ENCODE results near the gene EIF2A.
"Not testable (repeated sequence)": the region's sequence is repeated elsewhere in the genome, so short reads cannot be mapped to it uniquely, and the experiment has no call there.

EIF2A gene

GRCh38 chr3:150602426-150603152, 56.0 kb downstream of the EIF2A start:
- peak in 1 of 14 donors; percentile 21 for DNase-seq

GRCh38 chr3:150603153-150603979, 56.8 kb downstream of the EIF2A start, which contains the start of gene SELENOT:
SELENOT (plus strand) TSS chr3:150603321; CDS start chr3:150603363, 42 bp downstream.
- peak; percentile 82 to 97 (median 94) for DNase-seq

- DNase-seq: peak in 6 of 14 donors; percentile 39 to 69 (median 56)
Measured at GRCh38 chr3:150603980-150604319, 57.4 kb downstream of the EIF2A start.

GRCh38 chr3:150605998-150606641, 59.5 kb downstream of the EIF2A start:
- DNase-seq: no peak

DNA sequence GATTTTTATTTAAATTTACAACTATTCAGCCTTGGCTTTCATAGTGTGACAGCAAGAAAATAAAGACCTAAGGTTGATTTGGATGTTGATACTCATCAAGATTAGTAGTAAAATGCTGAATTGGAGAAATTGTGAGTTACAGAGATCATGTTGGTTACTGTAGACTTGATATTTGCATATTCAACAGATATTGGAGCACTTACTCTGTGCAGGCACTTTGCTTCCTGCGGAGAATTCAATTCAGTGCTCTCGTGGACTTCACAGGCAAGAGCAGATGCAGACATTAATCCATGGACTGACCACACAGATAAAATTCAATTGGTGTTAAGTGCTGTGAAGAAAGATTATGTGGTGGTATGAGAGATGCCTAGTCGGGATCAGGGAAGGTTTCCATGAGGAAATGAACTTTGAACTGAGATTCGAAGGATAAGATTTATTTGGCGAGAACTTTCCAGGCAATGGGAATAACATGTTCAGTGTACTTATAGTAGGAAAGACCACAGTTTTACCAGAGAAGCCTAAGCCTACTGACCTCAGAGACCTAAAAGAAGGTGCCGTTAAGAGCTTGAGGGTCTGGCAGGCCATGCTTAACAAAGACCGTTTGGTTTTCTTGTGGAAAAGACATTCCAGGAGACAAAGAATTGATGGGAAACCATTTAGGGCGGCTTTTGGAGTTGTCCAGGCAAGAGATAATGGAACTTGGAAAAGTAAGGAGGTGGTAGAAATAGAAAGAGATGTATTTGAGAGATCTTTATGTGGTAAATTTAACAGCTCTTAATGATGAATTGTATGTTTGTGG, 60.9 kb downstream of the EIF2A start:
- DNase-seq: no peak

- DNase-seq: no peak
Measured at GRCh38 chr3:150609988-150610387, 63.4 kb downstream of the EIF2A start.

- DNase-seq: no peak
Measured at GRCh38 chr3:150610785-150611184, 64.2 kb downstream of the EIF2A start.

- DNase-seq: no peak
Measured at GRCh38 chr3:150611666-150612065, 65.1 kb downstream of the EIF2A start.

GRCh38 chr3:150612494-150612893, 65.9 kb downstream of the EIF2A start:
- DNase-seq: no peak

DNA sequence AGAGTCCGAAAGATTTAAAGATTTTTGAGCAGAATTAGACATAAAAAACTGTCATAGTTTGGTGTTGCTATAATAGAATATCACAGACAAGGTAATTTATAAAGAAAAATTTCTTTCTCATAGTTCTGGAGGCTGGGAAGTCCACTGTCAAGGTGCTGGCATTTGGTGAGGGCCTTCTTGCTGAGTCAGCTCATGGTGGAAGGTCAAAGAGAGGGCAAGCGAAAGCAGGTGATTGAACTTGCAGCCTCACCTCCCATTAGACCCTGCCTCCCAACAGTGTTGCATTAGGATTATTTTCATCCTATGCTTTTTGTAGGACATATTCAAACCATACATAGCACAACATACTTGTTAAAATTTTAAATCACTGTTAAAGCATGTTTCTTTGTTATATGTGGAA, 66.4 kb downstream of the EIF2A start:
- no peak for DNase-seq

DNA sequence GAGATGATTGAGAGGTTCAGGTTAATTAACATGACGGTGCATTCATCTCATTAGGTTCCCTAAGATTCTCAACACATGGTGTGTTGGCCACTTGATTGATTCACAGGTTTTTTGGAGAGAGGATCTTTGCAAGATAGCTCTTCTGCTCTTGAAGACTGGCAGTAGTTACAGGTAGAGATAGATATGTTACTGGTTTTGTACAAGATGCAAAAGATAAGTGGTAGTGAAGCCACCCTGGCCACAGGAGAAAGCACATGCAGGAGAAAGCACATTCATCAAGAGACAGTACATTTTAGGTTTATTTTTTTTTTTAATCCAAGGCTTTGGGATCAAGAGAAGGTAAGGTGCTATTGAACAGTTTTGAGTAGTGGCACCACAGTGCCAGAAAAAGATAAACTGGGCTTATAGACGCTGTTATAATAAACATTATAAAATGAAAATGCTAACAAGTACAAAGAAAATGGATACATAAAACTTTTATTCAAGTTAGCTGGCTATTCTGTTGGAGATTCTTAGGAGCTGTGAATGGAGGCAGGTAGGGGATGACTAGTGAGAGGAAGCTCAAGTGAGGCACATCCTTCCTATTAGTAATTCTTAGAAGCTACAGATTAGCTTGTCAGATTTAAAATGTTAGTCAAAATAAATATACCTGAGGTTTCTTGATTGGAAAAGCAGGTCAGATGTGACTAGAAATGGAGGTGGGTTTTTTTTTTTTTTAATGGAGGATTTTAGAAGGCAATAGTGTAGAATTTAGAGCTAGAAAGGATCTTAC, 67.3 kb downstream of the EIF2A start:
- no peak for DNase-seq

DNA sequence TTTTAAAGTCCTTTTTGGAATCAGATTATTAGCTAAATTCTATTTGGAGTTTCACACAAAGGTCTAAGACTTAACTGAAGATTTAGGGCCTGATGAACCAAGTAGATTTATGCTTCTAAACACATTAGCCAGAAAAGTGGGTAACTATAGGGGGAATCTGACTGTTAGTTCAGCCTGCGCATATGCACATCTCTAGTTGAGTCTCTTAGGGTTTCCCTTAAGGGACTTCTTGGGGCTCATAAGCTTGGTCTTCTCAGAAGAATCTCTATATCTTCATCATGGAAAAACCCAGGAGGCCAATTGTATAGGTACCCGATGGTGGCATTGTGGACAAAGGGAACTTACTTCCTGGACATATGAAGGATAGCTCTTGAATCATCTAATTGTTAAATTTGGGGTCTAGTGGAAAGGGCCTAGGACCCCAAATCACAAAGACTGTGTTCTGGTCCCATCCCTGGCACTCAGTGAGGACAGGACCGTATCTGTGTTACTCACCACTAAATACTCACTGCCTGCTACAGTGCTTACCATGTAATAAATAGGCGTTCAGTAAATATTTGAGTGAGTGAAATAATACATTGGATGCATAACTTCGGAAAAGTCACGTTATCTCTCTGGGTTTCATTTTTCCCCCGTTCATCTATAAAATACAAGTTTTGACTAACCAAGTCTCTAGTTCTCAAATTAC, 73.6 kb downstream of the EIF2A start:
- no peak for DNase-seq

DNA sequence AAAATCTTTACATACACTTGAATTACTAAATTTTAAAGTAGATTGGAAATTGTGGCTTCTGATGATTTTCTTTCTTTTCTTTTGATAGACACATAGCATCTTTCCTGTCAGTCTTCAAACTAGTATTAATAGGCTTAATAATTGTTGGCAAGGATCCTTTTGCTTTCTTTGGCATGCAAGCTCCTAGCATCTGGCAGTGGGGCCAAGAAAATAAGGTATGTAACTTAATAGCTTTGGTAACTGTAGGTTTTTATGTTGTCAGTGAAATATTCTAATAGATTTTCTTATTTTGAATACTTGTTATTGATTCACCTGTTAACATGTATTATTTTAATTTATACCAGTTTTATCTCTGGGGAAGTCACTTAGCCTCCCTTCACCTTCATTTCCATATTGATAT, 76.4 kb downstream of the EIF2A start:
- not testable (repeated sequence) for DNase-seq

DNA sequence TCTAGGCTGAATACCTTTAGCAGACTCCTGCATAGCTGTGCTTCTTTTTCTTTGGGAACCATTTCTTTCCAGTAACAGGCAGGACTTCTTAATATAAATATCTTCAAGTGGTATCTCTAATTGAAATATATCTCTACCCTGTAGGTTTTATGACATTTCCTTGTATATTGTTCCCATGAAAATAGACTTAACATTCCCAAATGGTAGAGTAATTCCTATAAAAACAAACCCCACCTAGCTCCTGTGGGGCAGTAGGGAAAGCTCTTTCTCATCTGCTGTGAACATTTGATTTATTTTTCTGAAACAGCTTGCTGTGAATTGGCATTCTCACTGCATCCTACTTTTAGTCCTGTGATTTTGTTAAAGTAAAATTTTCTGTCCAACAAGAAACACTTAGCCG, 77.4 kb downstream of the EIF2A start:
- no peak for DNase-seq

DNA sequence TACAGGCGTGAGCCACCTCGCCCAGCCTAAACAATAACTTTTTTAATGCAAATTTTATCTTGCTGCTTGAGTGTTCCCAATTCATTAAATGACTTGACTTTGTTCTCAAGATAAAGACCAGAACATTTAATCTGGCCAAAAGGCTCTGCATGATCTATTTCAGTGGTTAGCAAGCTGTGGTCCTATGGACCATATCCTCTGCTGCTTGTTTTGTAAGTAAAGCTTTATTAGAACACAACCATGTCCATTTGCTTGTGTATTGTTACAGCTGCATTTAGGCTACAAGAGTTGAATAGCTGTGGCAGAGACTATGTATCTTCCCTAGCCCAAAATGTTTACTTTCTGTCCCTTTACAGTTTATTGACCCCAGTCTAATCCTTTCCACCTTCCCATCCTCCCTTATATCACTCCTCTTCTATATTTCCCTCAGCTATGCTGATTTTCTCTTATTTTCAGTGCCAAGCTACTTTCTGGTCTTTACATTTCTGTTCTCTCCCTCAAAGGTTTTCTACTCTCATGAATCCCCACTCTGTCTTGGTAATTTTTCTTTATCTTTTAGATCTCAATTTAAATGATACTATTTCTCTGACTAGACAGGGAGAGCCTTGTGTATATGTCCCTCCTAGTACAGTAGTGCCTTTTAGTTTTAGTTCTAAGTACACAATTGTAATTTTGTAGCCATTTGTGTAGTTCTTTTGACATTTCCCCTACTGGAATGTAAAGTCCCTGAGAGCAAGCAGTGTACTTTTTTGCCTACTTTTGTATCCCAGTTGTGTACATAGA, 79.8 kb downstream of the EIF2A start:
- no peak for DNase-seq

DNA sequence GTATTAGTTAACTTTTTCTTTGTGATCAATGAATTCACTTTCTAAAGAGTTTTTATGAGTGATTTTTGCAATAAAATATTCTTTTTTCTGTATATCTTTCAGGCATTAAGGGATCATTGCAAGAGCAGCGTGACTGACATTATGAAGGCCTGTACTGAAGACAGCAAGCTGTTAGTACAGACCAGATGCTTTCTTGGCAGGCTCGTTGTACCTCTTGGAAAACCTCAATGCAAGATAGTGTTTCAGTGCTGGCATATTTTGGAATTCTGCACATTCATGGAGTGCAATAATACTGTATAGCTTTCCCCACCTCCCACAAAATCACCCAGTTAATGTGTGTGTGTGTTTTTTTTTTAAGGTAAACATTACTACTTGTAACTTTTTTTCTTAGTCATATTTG, 81.0 kb downstream of the EIF2A start:
- no peak for DNase-seq

- no peak for DNase-seq
Measured at GRCh38 chr3:150631515-150632221, 85.1 kb downstream of the EIF2A start.

- DNase-seq: peak in 1 of 14 donors; percentile 3
Measured at GRCh38 chr3:150635076-150635475, 88.5 kb downstream of the EIF2A start.

- DNase-seq: no peak
Measured at GRCh38 chr3:150635526-150635925, 88.9 kb downstream of the EIF2A start.
